HG03175 (cell line): ENCODE results near the gene COG8.
"Not testable (repeated sequence)": the region's sequence is repeated elsewhere in the genome, so short reads cannot be mapped to it uniquely, and the experiment has no call there.

ENCODE experiments used
- ATAC-seq: cut with Tn5 transposase; IDR thresholded peaks from one replicate; pipeline ENCODE4 v1.9.1; 2021; ENCODE audit warnings: mild to moderate bottlenecking, moderate library complexity; ENCODE audit not compliant: unreplicated experiment

The COG8 gene

GRCh38 chr16:69294051-69294450 lies 45.3 kb downstream of the COG8 start:
- no peak for ATAC-seq

- no peak for ATAC-seq
These were observed 46.0 kb downstream of the COG8 start for GRCh38 chr16:69293401-69293800.

- not testable (repeated sequence) for ATAC-seq
These were observed 47.7 kb downstream of the COG8 start for GRCh38 chr16:69291657-69292056.

- ATAC-seq = no peak
These were observed 52.2 kb downstream of the COG8 start for GRCh38 chr16:69286941-69287713.

GRCh38 chr16:69285240-69285639 lies 54.1 kb downstream of the COG8 start:
- ATAC-seq = no peak

GRCh38 chr16:69283851-69284250 lies 55.5 kb downstream of the COG8 start:
- ATAC-seq = no peak

- no peak for ATAC-seq
These were observed 62.0 kb downstream of the COG8 start for GRCh38 chr16:69277413-69277812.
